Panc1 (cell line): ENCODE measurements around the gene RNPS1.

Experiments
- CTCF ChIP-seq: fragments of 450-650 bp; IDR thresholded peaks from 2 replicates; pipeline ENCODE4 v1.5.1; 2017; ENCODE audit warnings: mild to moderate bottlenecking
- POLR2AphosphoS5 ChIP-seq: IDR thresholded peaks from 2 replicates; pipeline ENCODE4 v1.6.1; 2012; ENCODE audit warnings: mild to moderate bottlenecking, low read depth, low read length, moderate library complexity
- REST ChIP-seq, 2 experiments: IDR thresholded peaks; 2 replicates each; pipeline ENCODE4 v1.6.1; 2011 to 2012; ENCODE audit warnings: low read depth in 2 of 2, control low read depth in 1 of 2, low read length in 1 of 2, mild to moderate bottlenecking in 1 of 2, moderate library complexity in 1 of 2; ENCODE audit not compliant: insufficient read depth in 1 of 2
- SIN3A ChIP-seq: IDR thresholded peaks from 2 replicates; pipeline ENCODE4 v1.6.1; 2012; ENCODE audit warnings: low read depth, mild to moderate bottlenecking, low read length, moderate library complexity, borderline replicate concordance; ENCODE audit not compliant: insufficient read depth
- TCF7L2 ChIP-seq: IDR thresholded peaks from 2 replicates; pipeline ENCODE4 v1.6.1; 2011; ENCODE audit warnings: mild to moderate bottlenecking, low read depth, low read length, inconsistent platforms

GRCh38 chr16:2231016-2231931, 36.7 kb downstream of the RNPS1 start:
- TF ChIP-seq SIN3A: no peak
- TF ChIP-seq CTCF: no peak
- TF ChIP-seq REST (IDR thresholded peaks at IDR 0.05; ENCODE audit: insufficient read depth in 1 of 2, low read depth in 2 of 2, low read length in 1 of 2): no peak
- no peak for TF ChIP-seq POLR2AphosphoS5
- no peak for TF ChIP-seq TCF7L2
